ENCODE results near the gene TYMP.
"Not testable (repeated sequence)": the region's sequence is repeated elsewhere in the genome, so short reads cannot be mapped to it uniquely, and the experiment has no call there.

The TYMP gene

DNA sequence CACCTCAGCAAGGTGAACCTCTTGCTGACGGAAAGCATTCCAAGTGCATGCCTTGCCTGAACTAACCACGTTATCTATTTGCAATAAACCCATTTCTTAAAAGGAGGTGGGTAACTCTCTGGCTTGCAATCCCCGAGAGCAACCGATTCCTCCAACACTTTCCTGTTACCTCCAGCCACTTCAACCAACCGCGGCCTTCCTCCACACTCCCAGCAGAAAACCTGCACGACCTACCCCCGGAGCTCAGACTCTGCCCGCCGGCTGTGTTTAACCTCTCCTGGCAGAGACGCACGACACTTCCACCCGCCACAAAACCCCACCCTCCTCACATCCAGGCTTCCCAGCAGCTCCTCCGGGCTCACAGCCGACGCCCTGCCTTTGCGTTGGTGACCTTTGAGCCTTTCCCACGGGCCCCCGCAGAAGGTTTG lies 5.1 kb downstream of the TYMP start:
- no peak for DNase-seq (ENCODE audit: low read depth)

DNA sequence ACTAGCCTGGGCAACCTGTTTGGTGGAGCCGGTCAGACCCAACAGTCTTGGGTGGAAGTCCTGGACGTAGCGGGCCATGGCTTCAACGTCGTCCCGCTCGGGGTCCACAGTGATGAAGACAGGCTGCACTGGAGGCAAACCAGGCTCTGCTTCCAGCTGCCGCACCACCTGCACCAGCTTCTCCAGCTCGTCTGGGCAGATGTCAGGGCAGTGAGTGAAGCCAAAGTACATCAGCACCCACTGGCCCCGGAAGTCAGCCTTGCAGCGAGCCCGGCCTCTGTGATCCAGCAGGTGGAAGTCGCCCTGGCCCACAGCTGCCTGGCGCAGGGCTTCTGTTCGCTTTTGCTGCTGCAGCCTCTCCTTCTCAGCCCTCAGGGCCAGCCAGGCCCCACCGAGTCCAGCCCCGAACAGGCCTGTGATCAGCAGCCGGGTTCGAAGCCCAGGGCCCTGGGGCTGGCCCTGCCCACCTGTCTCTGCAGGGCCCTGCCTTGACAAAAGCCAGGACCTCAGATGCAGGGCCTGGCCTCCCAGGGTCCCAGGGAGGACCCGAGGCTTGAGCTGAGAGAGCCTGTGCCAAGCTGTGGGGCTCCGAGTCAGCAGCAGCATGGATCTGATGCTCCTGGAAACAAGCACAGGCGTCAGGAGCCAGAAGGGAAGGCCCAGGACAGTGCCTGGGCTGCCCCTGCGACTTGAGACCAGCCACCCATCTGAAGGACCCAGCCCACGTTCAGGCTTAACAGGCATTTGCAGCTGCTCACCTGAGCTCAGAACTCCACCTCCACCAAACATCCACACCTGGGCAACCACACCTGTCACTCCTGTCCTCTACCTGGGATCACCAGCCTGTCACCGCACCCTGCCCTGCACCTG lies 5.8 kb downstream of the TYMP start:
- no peak for DNase-seq (ENCODE audit: low read depth)

DNA sequence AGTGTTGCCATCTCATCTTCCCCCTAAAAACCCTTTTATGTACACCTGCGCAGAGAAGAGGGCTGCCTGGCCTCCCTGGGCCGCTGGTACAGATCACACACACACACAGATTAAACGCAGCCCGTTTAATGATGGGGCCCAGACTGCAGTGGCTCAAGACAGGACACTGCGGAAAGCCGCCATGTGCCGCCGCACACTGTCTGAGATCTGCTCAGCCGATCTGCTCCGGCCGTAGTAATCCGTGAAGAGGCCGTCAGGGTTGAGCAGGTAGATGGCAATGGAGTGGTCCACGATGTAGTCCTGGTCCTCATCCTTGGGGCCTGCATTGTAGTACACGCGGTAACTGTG lies 6.4 kb downstream of the TYMP start:
- no peak for DNase-seq (ENCODE audit: low read depth)

- DNase-seq (ENCODE audit: low read depth): no peak
Measured at GRCh38 chr22:50522806-50523438, 6.9 kb downstream of the TYMP start.

DNA sequence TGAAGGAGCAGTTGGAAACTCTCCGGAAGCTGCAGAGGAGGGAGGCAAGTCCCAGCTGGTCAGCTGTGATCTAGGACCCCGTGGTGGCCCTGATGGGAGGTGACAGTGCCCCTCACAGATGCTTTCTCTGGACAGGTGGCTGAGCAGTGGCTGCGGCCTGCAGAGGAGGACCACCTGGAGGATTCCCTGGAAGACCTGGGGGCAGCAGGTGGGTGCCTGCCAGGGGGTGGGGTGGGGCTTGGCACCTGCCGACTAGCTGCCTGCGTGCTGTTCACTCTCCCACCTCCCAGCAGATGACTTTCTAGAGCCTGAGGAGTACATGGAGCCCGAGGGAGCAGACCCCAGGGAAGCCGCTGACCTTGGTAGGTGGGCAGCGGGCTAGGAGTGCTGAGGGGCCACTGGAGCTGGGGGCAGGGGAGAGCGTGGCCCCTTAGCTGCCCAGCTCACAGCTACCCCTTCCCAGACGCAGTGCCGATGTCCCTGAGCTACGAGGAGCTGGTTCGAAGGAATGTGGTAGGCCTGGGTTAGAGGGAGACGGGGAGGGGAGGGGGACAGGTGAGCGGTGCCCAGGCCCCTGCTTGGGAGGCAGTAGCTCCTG lies 7.5 kb downstream of the TYMP start:
- no peak for DNase-seq (ENCODE audit: low read depth)

DNA sequence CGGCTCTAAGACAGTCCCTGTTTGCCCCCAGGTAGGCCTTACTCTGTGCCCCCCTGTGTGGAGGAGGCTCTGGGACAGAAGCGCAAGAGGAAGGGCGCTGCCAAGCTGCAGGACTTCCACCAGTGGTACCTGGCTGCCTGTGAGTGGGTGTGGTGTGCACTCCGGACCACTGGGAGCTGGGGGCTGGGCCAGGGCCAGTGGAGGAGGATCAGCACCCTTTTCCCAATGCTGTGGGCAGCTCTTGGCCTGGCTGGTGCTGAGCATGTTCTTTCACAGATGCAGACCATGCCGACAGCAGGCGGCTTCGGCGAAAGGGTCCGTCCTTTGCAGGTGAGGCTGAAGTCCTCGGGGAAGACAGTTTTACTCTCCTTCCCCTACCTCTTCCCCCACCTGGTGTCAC lies 8.1 kb downstream of the TYMP start:
- no peak for DNase-seq (ENCODE audit: low read depth)

DNA sequence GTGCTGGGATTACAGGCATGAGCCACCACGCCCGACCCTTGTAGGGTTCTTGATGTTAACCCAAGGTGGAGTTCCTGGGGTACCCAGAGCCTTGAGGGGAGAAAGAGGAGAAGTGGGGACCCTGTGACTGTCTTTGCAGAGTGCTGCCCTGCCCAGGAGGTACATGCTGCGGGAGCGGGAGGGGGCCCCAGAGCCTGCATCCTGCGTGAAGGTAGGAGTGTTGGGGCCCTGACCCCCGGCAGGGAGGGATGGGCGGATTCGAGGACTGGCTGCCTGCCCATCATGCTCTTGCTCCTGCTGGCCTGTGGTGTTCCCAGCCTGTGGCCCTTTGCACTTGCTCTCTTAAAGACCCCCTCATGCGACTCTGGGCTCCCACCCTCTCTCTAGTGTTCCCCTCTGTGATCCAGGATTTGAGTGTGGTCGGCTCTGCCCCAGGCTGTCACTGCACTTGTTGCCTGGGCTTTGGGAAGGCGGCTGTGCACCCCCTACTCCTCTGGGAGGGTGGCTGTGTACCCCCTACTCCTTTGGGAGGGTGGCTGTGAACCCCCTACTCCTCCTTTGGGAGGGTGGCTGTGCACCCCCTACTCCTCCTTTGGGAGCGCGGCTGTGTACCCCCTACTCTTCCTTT lies 8.9 kb downstream of the TYMP start:
- DNase-seq (ENCODE audit: low read depth): no peak

DNA sequence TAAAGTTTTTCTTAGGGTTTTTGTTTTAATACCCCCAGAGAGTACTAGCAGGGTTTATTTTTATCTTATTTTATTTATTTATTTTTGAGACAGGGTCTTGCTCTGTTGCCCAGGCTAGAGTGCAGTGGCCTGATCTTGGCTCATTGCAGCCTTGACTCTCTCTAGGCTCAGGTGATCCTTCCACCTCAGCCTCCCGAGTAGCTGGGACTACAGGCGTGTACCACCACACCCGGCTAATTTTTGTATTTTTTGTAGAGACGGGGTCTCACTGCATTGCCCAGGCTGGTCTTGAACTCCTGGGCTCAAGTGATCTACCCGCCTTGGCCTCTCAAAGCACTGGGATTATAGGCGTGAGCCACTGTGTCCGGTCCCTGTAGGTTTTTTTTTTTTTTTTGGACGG lies 9.6 kb downstream of the TYMP start:
- not testable (repeated sequence) for DNase-seq (ENCODE audit: low read depth)

- no peak for DNase-seq (ENCODE audit: low read depth)
Measured at GRCh38 chr22:50519151-50519550, 10.7 kb downstream of the TYMP start.

DNA sequence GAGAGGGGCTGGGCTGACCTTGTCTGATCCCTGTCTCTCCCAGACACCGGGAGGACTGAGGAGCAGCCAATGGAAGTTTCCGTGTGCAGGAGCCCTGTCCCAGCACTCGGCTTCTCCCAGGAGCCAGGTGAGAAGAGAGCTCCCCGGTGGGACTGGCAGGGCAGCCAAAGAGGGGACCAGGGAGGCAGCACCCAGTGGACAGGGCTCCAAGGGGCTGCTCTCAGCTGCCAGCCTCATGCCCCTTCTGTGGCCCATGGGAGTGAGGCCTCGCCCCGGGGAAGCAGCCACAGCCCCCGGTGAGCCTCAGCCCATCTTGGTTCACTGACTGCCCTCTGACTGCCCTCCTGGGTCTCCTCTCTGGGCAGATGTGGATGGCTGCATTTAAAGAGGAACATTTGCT lies 11.2 kb downstream of the TYMP start:
- no peak for DNase-seq (ENCODE audit: low read depth)

- DNase-seq (ENCODE audit: low read depth): no peak
Measured at GRCh38 chr22:50517495-50518260, 12.1 kb downstream of the TYMP start.

- no peak for DNase-seq (ENCODE audit: low read depth)
Measured at GRCh38 chr22:50516891-50517290, 12.9 kb downstream of the TYMP start.

GRCh38 chr22:50516068-50516467 lies 13.7 kb downstream of the TYMP start:
- DNase-seq (ENCODE audit: low read depth): no peak

- no peak for DNase-seq (ENCODE audit: low read depth)
Measured at GRCh38 chr22:50513175-50513574, 16.6 kb downstream of the TYMP start.

DNA sequence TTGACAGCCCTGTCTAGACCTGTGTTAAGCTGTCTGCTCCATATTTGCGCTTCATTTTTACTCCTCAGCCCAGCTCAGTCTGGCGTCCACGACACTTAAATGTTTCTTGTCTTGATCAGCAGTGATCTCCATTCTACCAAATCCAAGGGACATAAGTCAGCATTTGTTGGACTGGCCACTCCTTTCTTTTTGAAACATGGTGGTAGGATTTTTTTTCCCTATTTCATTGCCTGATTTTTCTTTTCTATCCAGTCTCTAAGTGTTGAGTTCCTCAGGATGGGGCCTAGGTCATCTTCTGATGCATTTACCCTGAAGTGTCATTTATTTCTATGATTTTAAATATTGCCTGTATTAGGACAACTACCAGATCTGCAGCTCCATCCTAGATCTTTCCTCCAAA lies 20.9 kb downstream of the TYMP start:
- DNase-seq (ENCODE audit: low read depth): no peak

- DNase-seq (ENCODE audit: low read depth): peak; percentile 97
Measured at GRCh38 chr22:50507991-50508884, 21.6 kb downstream of the TYMP start, which contains the start of gene NCAPH2. Gene NCAPH2 (plus strand): TSS chr22:50508224. CDS start chr22:50508338, 114 bp downstream.

GRCh38 chr22:50507421-50507990 lies 22.3 kb downstream of the TYMP start, which contains the start of gene LMF2:
Gene LMF2 (minus strand): TSS chr22:50507702. CDS start chr22:50507675, 27 bp downstream.
- DNase-seq (ENCODE audit: low read depth): peak; percentile 90

- no peak for DNase-seq (ENCODE audit: low read depth)
Measured at GRCh38 chr22:50506611-50507420, 23.0 kb downstream of the TYMP start.

Data from T follicular helper cell (primary cell).